CD4-positive, CD25-positive, alpha-beta regulatory T cell (primary cell): Measurements from ENCODE around the gene SWT1. TPM values are rescaled to one million over a fixed set of nuclear protein-coding genes. Genes with fewer than 3 reads are reported as not detected.

ENCODE experiments used
- ATAC-seq, 2 donors: fragments of 150-1000 bp; cut with Tn5 transposase; one replicate each; pipeline ENCODE4 v1.10.0; 2021; ENCODE audit warnings: low read depth in 2 of 2, moderate number of reproducible peaks in 2 of 2, moderate library complexity in 1 of 2
- DNase-seq, 3 donors: peaks; one replicate each; pipeline versions ENCODE4 v3.0.0 to v3.0.0-alpha.2; 2012 to 2022; ENCODE audit warnings: mixed read lengths in 1 of 3
- H3K27ac ChIP-seq: one replicate; pipeline ENCODE4 v1.7.0; 2013; ENCODE audit warnings: mild to moderate bottlenecking, low read length; ENCODE audit not compliant: insufficient read depth, poor library complexity, severe bottlenecking
- H3K27me3 ChIP-seq: one replicate; pipeline ENCODE4 v1.7.0; 2013; ENCODE audit warnings: low read length; ENCODE audit not compliant: control insufficient read depth, insufficient read depth
- H3K36me3 ChIP-seq: one replicate; pipeline ENCODE4 v1.7.0; 2013; ENCODE audit warnings: mild to moderate bottlenecking, low read length, moderate library complexity; ENCODE audit not compliant: control insufficient read depth, insufficient read depth
- H3K4me1 ChIP-seq: 2 replicates; pipeline ENCODE4 v1.7.0; 2013; ENCODE audit warnings: mild to moderate bottlenecking, low read length; ENCODE audit not compliant: insufficient read depth, control insufficient read depth, poor library complexity, severe bottlenecking
- H3K4me3 ChIP-seq: one replicate; pipeline ENCODE4 v1.7.0; 2013; ENCODE audit warnings: low read depth, mild to moderate bottlenecking, low read length, moderate library complexity
- H3K9me3 ChIP-seq, 2 experiments: 1 replicate in 1 of 2; 2 replicates in 1 of 2; pipeline ENCODE4 v1.7.0; 2013; ENCODE audit warnings: low read length in 2 of 2, mild to moderate bottlenecking in 1 of 2, moderate library complexity in 1 of 2; ENCODE audit not compliant: control insufficient read depth in 2 of 2
- H3K27ac Mint-ChIP-seq, 3 donors: one replicate each; pipeline ENCODE4 v1.8.0; 2020 to 2022; ENCODE audit warnings: mild to moderate bottlenecking in 3 of 3, mixed read lengths in 3 of 3, moderate library complexity in 2 of 3
- H3K27me3 Mint-ChIP-seq: one replicate; pipeline ENCODE4 v1.8.0; 2022; ENCODE audit warnings: mild to moderate bottlenecking, mixed read lengths
- H3K36me3 Mint-ChIP-seq: one replicate; pipeline ENCODE4 v1.8.0; 2020; ENCODE audit warnings: mixed read lengths
- H3K4me1 Mint-ChIP-seq, 4 donors: one replicate each; pipeline ENCODE4 v1.8.0; 2020 to 2022; ENCODE audit warnings: mixed read lengths in 4 of 4, mild to moderate bottlenecking in 1 of 4
- H3K4me3 Mint-ChIP-seq, 4 donors: one replicate each; pipeline ENCODE4 v1.8.0; 2020 to 2022; ENCODE audit warnings: mild to moderate bottlenecking in 4 of 4, mixed read lengths in 4 of 4, moderate library complexity in 3 of 4
- H3K9me3 Mint-ChIP-seq, 7 donors: one replicate each; pipeline ENCODE4 v1.8.0; 2020 to 2022; ENCODE audit warnings: mixed read lengths in 7 of 7, mild to moderate bottlenecking in 3 of 7, moderate library complexity in 2 of 7
- polyA plus RNA-seq, 4 donors: library from polyadenylated mRNA; unstranded; fragments of 300-500 nt; fragmentation: Illumina TruSeq; gene quantifications; one replicate each; pipeline ENCODE4 v1.2.3, GENCODE V29; 2021
- total RNA-seq: library from RNA; stranded (reverse); gene quantifications from one replicate; pipeline ENCODE4 v1.2.3, GENCODE V29; 2022

Gene SWT1
- total and polyA plus RNA-seq, 5 donors from 2014 or later, result 6.0 to 9.8 (median 8.1) TPM

GRCh38 chr1:185341196-185341781, 184.3 kb downstream of the SWT1 start:
- Histone ChIP-seq H3K4me1 (peaks cover 20% of the 10 kb centered on the region), H3K9me3 (no peaks in the 10 kb centered on the region), H3K4me3 (no peak overlapping the region), H3K36me3 (no peaks in the 10 kb centered on the region), H3K27me3 (no peaks in the 10 kb centered on the region), H3K27ac (no peak overlapping the region)
- peaks cover 19 to 43% (median 23%) of the 10 kb centered on the region in 4 donors for H3K4me1 Mint-ChIP-seq
- no peaks in the 10 kb centered on the region for H3K27me3 Mint-ChIP-seq
- no peaks in the 10 kb centered on the region for H3K36me3 Mint-ChIP-seq
- DNase-seq (no peak), ATAC-seq (no peak)
- no peaks in the 10 kb centered on the region for H3K9me3 Mint-ChIP-seq
- H3K27ac Mint-ChIP-seq, result peak overlapping the region in 2 of 3 donors; percentile 72 to 75
- no peak overlapping the region for H3K4me3 Mint-ChIP-seq

Other genes with a start within 250 kb of the SWT1 start
- gene NIBAN1, start 182.7 kb upstream of the SWT1 start, total RNA-seq, result 141 TPM
- gene NIBAN1, start 182.7 kb upstream of the SWT1 start, polyA plus RNA-seq, result 10 to 100 TPM; 37.3 to 70.7 (median 48.5) TPM
- 17.1 TPM for gene RNF2, start 111.6 kb upstream of the SWT1 start, total RNA-seq
- 10 to 100 TPM; 16.4 to 33.3 (median 28.2) TPM for gene RNF2, start 111.6 kb upstream of the SWT1 start, polyA plus RNA-seq
- gene TRMT1L, start 214 bp upstream of the SWT1 start, total RNA-seq, result 12.3 TPM
- 10 to 100 TPM; 19.1 to 23.7 (median 21.9) TPM for gene TRMT1L, start 214 bp upstream of the SWT1 start, polyA plus RNA-seq
- 373 TPM for gene IVNS1ABP, start 160.1 kb downstream of the SWT1 start, total RNA-seq
- gene IVNS1ABP, start 160.1 kb downstream of the SWT1 start, polyA plus RNA-seq, result 10 to 100 TPM; 66.9 to 95.2 (median 79.9) TPM